AG04450 (cell line): ENCODE results near the gene GATB. TPM values are rescaled to one million over a fixed set of nuclear protein-coding genes. Genes with fewer than 3 reads are reported as not detected.

Source experiments
- CTCF ChIA-PET: fragments of 300-600, 350-600 bp; formaldehyde crosslinking; extraction: SDS; loops from one replicate; lab custom pipeline; 2022; ENCODE audit warnings: antibody characterized with exemption, inconsistent platforms; lab: Charles Lee
- POLR2A ChIA-PET: fragments of 350-600 bp; formaldehyde crosslinking; extraction: SDS; loops from one replicate; lab custom pipeline; 2021; ENCODE audit warnings: antibody characterized with exemption, inconsistent platforms; lab: Yijun Ruan, JAX
- DNase-seq: peaks from one replicate; pipeline ENCODE4 v3.0.0-alpha.2; 2011; ENCODE audit warnings: low read depth, low spot score
- H3K27ac ChIP-seq: one replicate; pipeline ENCODE4 v1.5.1; 2012; ENCODE audit warnings: low read depth, low read length, control low read depth
- H3K27me3 ChIP-seq: one replicate; pipeline ENCODE4 v1.6.0; 2012; ENCODE audit warnings: low read length; ENCODE audit not compliant: control insufficient read depth, insufficient read depth
- H3K4me3 ChIP-seq: 2 replicates; pipeline ENCODE4 v1.5.1; 2011; ENCODE audit warnings: mild to moderate bottlenecking, low read depth, low read length, control low read depth
- H3K9me3 ChIP-seq: 2 replicates; pipeline ENCODE4 v1.5.1; 2012; ENCODE audit warnings: low read length; ENCODE audit not compliant: control insufficient read depth, insufficient read depth
- polyA plus RNA-seq: library from polyadenylated mRNA; depleted of rRNA; stranded (reverse); fragments of >200 nt; gene quantifications from 2 replicates; pipeline ENCODE4 v1.2.3, GENCODE V29; 2011
- TF ChIP-seq, protein P1 (sequence below): IDR thresholded peaks from 2 replicates; pipeline ENCODE4 v1.5.1; 2011; ENCODE audit warnings: low read depth, low read length, control low read depth, inconsistent platforms

GATB gene
- polyA plus RNA-seq, 1 experiment = 28.0 TPM

DNA sequence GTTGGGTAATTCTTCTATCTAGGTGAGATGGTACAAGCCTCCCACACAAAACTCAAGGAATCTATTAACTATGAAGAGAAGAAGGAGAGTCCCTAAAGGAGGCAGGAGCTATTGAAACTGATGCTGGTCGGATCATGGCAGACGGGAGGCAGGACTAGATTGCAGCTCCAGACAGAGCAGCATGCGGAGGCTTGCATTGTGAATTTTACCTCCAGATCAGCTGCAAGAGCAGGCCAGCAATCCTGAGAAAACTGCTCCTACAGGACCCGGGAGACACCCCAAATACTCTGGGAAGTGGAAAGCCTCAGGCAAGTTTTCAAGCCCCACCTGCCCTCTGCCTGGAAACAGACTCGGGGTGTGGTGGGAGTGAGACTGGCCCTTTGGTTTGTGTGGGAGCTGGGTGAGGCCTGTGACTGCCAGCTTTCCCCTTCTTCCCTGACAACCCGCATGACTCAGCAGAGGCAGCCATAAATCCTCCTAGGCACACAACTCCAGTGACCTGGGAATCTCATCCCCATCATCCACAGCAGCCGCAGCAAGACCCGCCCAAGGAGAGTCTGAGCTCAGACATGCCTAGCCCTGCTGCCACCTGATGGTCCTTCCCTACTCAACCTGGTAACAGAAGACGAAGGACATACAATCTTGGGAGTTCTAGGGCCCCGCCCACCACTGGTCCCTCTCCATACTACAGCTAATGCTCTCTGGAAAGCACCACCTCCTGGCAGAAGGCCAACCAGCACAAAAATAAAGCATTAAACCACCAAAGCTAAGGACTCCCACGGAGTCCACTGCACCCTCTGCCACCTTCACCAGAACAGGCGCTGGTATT lies 30.9 kb downstream of the GATB start:
- CTCF ChIA-PET = interaction anchor here (0.5 kb wide), 1 partner anchor 26 kb away, joined by 3 read pairs; no protein-coding TSS in a partner anchor
- POLR2A ChIA-PET = no interaction called here

DNA sequence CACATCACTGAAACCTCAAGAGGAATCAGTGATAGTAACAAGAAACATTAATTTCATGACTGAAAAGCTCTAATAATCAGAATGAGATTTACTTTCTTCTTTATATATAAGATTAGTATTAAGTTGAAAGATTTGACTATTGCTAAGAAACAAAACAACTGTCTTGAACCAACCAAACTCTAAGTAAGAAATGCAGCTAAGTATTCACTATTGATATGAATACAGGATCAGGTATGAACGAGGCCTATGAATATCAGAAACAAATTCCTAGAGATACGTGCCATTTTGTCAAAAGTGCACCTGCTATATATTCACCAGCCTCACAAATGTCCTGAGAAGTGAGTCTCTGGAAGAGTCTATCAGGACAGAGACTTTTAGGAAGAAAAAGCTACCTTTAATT lies 32.1 kb downstream of the GATB start:
- TF ChIP-seq, protein P1, sequence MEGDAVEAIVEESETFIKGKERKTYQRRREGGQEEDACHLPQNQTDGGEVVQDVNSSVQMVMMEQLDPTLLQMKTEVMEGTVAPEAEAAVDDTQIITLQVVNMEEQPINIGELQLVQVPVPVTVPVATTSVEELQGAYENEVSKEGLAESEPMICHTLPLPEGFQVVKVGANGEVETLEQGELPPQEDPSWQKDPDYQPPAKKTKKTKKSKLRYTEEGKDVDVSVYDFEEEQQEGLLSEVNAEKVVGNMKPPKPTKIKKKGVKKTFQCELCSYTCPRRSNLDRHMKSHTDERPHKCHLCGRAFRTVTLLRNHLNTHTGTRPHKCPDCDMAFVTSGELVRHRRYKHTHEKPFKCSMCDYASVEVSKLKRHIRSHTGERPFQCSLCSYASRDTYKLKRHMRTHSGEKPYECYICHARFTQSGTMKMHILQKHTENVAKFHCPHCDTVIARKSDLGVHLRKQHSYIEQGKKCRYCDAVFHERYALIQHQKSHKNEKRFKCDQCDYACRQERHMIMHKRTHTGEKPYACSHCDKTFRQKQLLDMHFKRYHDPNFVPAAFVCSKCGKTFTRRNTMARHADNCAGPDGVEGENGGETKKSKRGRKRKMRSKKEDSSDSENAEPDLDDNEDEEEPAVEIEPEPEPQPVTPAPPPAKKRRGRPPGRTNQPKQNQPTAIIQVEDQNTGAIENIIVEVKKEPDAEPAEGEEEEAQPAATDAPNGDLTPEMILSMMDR = no peak
- Histone ChIP-seq H3K27ac (no peak overlapping the region), H3K27me3 (no peaks in the 10 kb centered on the region), H3K9me3 (no peaks in the 10 kb centered on the region), H3K4me3 (no peak overlapping the region)
- POLR2A ChIA-PET = no interaction called here
- no peak for DNase-seq
- CTCF ChIA-PET = no interaction called here

More for the DNA sequence above, 30.9 kb downstream of the GATB start:
- no peak overlapping the region for H3K27ac ChIP-seq
- no peak overlapping the region for H3K4me3 ChIP-seq
- no peaks in the 10 kb centered on the region for H3K27me3 ChIP-seq
- no peaks in the 10 kb centered on the region for H3K9me3 ChIP-seq
- DNase-seq = no peak
- TF ChIP-seq, protein P1 = no peak

DNA sequence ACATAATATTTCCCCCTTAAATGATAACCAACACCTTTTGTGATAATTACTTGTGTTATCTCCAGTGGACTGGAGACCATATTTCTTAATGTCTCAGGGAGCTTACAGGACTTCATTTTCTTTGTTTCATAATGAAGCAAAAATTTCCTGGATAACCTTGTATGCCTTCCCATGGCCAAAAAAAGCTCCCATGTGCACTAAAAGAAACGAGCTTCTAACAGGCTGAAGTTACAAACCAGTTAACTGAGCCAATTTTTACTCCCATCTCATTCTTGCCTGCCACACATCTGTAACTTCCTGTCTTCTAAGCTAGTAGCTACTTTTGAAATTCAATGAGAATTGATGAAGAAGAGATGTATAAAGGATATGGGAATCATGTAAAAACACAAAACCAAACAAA lies 32.8 kb downstream of the GATB start:
- POLR2A ChIA-PET = no interaction called here
- CTCF ChIA-PET = no interaction called here

DNA sequence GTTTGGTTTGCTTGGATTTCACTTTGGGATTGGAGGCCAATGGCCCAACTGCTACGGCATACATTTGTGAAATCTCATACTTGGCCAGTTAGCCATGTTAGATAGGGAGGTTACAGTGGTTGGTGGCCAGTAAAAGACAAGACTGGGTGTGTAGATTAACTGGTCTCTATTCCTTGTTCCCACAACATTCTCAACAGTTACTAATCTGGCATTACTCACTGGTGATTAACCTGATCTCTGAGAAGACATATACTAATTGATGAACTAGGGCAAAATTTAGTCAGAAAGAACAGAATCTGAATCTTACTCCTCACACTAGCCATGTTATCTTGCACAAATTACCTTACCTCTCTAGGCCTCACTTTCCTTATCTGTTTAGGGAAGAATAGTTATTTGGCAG lies 33.4 kb downstream of the GATB start:
- no peak overlapping the region for H3K4me3 ChIP-seq
- ChIA-PET POLR2A (no interaction called here), CTCF (no interaction called here)
- DNase-seq = no peak
- H3K9me3 ChIP-seq = no peaks in the 10 kb centered on the region
- no peak overlapping the region for H3K27ac ChIP-seq
- no peaks in the 10 kb centered on the region for H3K27me3 ChIP-seq
- TF ChIP-seq, protein P1 = no peak

More for the DNA sequence above, 32.8 kb downstream of the GATB start:
- no peak for DNase-seq
- H3K9me3 ChIP-seq = no peaks in the 10 kb centered on the region
- no peak overlapping the region for H3K4me3 ChIP-seq
- H3K27ac ChIP-seq = no peak overlapping the region
- H3K27me3 ChIP-seq = no peaks in the 10 kb centered on the region
- TF ChIP-seq, protein P1 = no peak

DNA sequence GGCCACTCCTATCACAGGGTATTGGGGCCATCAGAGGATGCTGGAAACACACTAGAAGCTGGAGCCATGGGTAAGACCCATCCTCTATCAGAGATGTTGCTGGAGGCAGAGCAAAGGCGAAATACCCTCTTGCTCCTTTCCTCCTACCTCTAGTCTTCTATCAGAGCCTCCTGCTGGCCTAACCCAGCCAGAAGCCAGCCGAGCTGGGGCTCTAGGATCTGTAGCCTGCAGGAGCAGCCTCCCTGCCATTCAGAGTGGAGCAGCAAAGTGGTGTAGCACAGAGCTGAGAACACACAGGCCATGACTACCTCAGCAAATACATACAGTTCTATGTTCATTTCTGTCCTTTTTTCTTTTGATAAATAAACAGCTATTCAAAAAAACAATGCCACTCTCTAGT lies 35.7 kb downstream of the GATB start:
- Histone ChIP-seq H3K27ac (no peak overlapping the region), H3K27me3 (no peaks in the 10 kb centered on the region), H3K4me3 (no peak overlapping the region), H3K9me3 (no peaks in the 10 kb centered on the region)
- ChIA-PET POLR2A (no interaction called here), CTCF (no interaction called here)
- TF ChIP-seq, protein P1 = no peak
- DNase-seq = no peak
